ENCODE data around the gene PCDHGC3. TPM values are rescaled to one million over a fixed set of nuclear protein-coding genes. Genes with fewer than 3 reads are reported as not detected.
A peak's percentile ranks its signal among the peaks of the same experiment; 100 is the strongest.

Gene PCDHGC3
- total RNA-seq, 3 donors from 2014 or later (not counting 1 experiment from before 2014, with no cell fraction given) = 0.68 to 1.5 (median 0.75) TPM

GRCh38 chr5:141521244-141521781 is 45.5 kb downstream of the PCDHGC3 start:
- Histone ChIP-seq H3K27ac (ENCODE audit: low read length) (no peak overlapping the region), H3K36me3 (ENCODE audit: control insufficient read depth, insufficient read depth, low read length) (peaks cover 90% of the 10 kb centered on the region), H3K4me3 (ENCODE audit: low read length) (no peak overlapping the region), H3K27me3 (ENCODE audit: control insufficient read depth, insufficient read depth, low read length) (no peaks in the 10 kb centered on the region), H3K4me1 (ENCODE audit: control insufficient read depth, insufficient read depth, low read length) (peaks cover 6% of the 10 kb centered on the region), H3K9me3 (ENCODE audit: control insufficient read depth, insufficient read depth, low read length) (no peaks in the 10 kb centered on the region)
- intact Hi-C loops (cut with micrococcal nuclease) = no loop called here
- DNase-seq = no peak
- WGBS (ENCODE audit: insufficient coverage) = 76% methylated on average over 1 of the region's 2 CpGs
- Mint-ChIP-seq H3K36me3 (peaks cover 28% of the 10 kb centered on the region), H3K4me1 (peaks cover 38 to 59% of the 10 kb centered on the region in 2 donors), H3K4me3 (no peak overlapping the region), H3K27me3 (ENCODE audit: low read depth in 2 of 2) (no peaks in the 10 kb centered on the region), H3K9me3 (no peaks in the 10 kb centered on the region), H3K27ac (peak overlapping the region; percentile 70 to 71)
- ATAC-seq = no peak
- no peak for TF ChIP-seq CTCF (IDR thresholded peaks at IDR 0.05)

- Mint-ChIP-seq H3K27ac (peak overlapping the region; percentile 70 to 71), H3K4me1 (peaks cover 29 to 51% of the 10 kb centered on the region in 2 donors), H3K4me3 (no peak overlapping the region), H3K36me3 (peaks cover 36% of the 10 kb centered on the region), H3K9me3 (no peaks in the 10 kb centered on the region), H3K27me3 (ENCODE audit: low read depth in 2 of 2) (no peaks in the 10 kb centered on the region)
- Histone ChIP-seq H3K4me3 (ENCODE audit: low read length) (no peak overlapping the region), H3K36me3 (ENCODE audit: control insufficient read depth, insufficient read depth, low read length) (peaks cover 88% of the 10 kb centered on the region), H3K27me3 (ENCODE audit: control insufficient read depth, insufficient read depth, low read length) (no peaks in the 10 kb centered on the region), H3K27ac (ENCODE audit: low read length) (no peak overlapping the region), H3K9me3 (ENCODE audit: control insufficient read depth, insufficient read depth, low read length) (no peaks in the 10 kb centered on the region), H3K4me1 (ENCODE audit: control insufficient read depth, insufficient read depth, low read length) (no peaks in the 10 kb centered on the region)
- ATAC-seq (no peak), DNase-seq (peak in 1 of 2 donors; percentile 21)
- no peak for TF ChIP-seq CTCF (IDR thresholded peaks at IDR 0.05)
- WGBS (ENCODE audit: insufficient coverage) = 19% methylated on average over 2 of the region's 2 CpGs
- intact Hi-C loops (cut with micrococcal nuclease) = no loop called here
These were observed 46.5 kb downstream of the PCDHGC3 start for GRCh38 chr5:141522301-141522700.

GRCh38 chr5:141523991-141524390 is 48.2 kb downstream of the PCDHGC3 start:
- Histone ChIP-seq H3K27me3 (ENCODE audit: control insufficient read depth, insufficient read depth, low read length) (no peaks in the 10 kb centered on the region), H3K27ac (ENCODE audit: low read length) (no peak overlapping the region), H3K4me3 (ENCODE audit: low read length) (no peak overlapping the region), H3K4me1 (ENCODE audit: control insufficient read depth, insufficient read depth, low read length) (no peaks in the 10 kb centered on the region), H3K9me3 (ENCODE audit: control insufficient read depth, insufficient read depth, low read length) (no peaks in the 10 kb centered on the region), H3K36me3 (ENCODE audit: control insufficient read depth, insufficient read depth, low read length) (peaks cover 93% of the 10 kb centered on the region)
- peaks cover 33% of the 10 kb centered on the region for H3K36me3 Mint-ChIP-seq
- WGBS (ENCODE audit: insufficient coverage) = over 99% methylated on average over 8 of the region's 8 CpGs
- H3K27ac Mint-ChIP-seq = peak overlapping the region; percentile 2 to 71
- intact Hi-C loops (cut with micrococcal nuclease) = loop anchor here (1.0 kb wide), 1 partner anchor 198 kb away; no protein-coding TSS in a partner anchor
- no peaks in the 10 kb centered on the region for H3K9me3 Mint-ChIP-seq
- H3K4me1 Mint-ChIP-seq = peaks cover 21 to 51% of the 10 kb centered on the region in 2 donors
- no peaks in the 10 kb centered on the region for H3K27me3 Mint-ChIP-seq (ENCODE audit: low read depth in 2 of 2)
- DNase-seq (no peak), ATAC-seq (no peak)
- H3K4me3 Mint-ChIP-seq = no peak overlapping the region
- TF ChIP-seq CTCF (IDR thresholded peaks at IDR 0.05) = no peak
